Measurements from ENCODE around the gene LMBRD2.

DNA sequence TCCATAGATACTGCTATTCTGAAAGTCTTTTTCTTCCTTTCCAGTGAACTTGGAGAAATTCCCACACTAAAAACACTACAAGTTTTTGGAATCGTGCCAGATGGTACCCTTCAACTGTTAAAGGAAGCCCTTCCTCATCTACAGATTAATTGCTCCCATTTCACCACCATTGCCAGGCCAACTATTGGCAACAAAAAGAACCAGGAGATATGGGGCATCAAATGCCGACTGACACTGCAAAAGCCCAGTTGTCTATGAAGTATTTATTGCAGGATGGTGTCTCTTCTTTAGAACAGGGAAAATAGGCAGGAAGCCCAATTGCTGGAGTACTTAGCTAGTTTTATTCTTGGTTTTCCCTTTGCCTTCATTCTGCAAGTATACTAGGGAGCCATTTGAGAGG lies 30.1 kb upstream of the LMBRD2 start:
- TF ChIP-seq EP300 (IDR thresholded peaks at IDR 0.05; ENCODE audit: low read depth): no peak
- TF ChIP-seq POLR2A (IDR thresholded peaks at IDR 0.05): no peak
- TF ChIP-seq, protein P1, sequence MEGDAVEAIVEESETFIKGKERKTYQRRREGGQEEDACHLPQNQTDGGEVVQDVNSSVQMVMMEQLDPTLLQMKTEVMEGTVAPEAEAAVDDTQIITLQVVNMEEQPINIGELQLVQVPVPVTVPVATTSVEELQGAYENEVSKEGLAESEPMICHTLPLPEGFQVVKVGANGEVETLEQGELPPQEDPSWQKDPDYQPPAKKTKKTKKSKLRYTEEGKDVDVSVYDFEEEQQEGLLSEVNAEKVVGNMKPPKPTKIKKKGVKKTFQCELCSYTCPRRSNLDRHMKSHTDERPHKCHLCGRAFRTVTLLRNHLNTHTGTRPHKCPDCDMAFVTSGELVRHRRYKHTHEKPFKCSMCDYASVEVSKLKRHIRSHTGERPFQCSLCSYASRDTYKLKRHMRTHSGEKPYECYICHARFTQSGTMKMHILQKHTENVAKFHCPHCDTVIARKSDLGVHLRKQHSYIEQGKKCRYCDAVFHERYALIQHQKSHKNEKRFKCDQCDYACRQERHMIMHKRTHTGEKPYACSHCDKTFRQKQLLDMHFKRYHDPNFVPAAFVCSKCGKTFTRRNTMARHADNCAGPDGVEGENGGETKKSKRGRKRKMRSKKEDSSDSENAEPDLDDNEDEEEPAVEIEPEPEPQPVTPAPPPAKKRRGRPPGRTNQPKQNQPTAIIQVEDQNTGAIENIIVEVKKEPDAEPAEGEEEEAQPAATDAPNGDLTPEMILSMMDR (IDR thresholded peaks at IDR 0.05): no peak
